Measurements from ENCODE around the gene E2F8.
"Not testable (repeated sequence)": the region's sequence is repeated elsewhere in the genome, so short reads cannot be mapped to it uniquely, and the experiment has no call there.

Gene E2F8

DNA sequence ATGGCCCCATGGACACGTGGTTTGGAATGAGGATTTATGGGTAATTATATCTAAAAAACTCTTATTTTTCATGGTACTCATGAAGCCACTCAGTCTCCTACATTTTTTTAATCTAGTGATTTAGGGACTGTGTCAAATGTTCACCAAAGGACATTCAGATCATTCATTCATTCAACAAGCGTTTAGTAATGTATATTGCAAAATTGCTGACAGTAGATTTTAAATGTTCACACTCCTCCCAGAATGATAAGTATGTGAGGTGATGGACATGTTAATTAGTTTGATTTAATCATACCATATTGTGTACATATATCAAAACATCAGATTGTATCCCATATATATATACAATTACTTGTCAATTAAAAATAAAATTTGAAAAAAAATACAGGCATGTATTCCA is 40.8 kb upstream of the E2F8 start:
- TF ChIP-seq CTCF (IDR thresholded peaks at IDR 0.05; ENCODE audit: low read depth, low read length, missing control alignments) = no peak
- no peak overlapping the region for H3K4me3 ChIP-seq (replicated peaks; ENCODE audit: low read depth, low read length)

GRCh38 chr11:19281041-19281440 is 40.3 kb upstream of the E2F8 start:
- TF ChIP-seq CTCF (IDR thresholded peaks at IDR 0.05; ENCODE audit: low read depth, low read length, missing control alignments) = no peak
- no peak for DNase-seq (ENCODE audit: extremely low read depth, low read depth)
- H3K4me3 ChIP-seq (replicated peaks; ENCODE audit: low read depth, low read length) = no peak overlapping the region

More for the DNA sequence above, 40.8 kb upstream of the E2F8 start:
- DNase-seq (ENCODE audit: extremely low read depth, low read depth) = no peak

GRCh38 chr11:19279451-19279850 is 38.7 kb upstream of the E2F8 start:
- no peak overlapping the region for H3K4me3 ChIP-seq (replicated peaks; ENCODE audit: low read depth, low read length)
- DNase-seq (ENCODE audit: extremely low read depth, low read depth) = no peak
- TF ChIP-seq CTCF (IDR thresholded peaks at IDR 0.05; ENCODE audit: low read depth, low read length, missing control alignments) = no peak

DNA sequence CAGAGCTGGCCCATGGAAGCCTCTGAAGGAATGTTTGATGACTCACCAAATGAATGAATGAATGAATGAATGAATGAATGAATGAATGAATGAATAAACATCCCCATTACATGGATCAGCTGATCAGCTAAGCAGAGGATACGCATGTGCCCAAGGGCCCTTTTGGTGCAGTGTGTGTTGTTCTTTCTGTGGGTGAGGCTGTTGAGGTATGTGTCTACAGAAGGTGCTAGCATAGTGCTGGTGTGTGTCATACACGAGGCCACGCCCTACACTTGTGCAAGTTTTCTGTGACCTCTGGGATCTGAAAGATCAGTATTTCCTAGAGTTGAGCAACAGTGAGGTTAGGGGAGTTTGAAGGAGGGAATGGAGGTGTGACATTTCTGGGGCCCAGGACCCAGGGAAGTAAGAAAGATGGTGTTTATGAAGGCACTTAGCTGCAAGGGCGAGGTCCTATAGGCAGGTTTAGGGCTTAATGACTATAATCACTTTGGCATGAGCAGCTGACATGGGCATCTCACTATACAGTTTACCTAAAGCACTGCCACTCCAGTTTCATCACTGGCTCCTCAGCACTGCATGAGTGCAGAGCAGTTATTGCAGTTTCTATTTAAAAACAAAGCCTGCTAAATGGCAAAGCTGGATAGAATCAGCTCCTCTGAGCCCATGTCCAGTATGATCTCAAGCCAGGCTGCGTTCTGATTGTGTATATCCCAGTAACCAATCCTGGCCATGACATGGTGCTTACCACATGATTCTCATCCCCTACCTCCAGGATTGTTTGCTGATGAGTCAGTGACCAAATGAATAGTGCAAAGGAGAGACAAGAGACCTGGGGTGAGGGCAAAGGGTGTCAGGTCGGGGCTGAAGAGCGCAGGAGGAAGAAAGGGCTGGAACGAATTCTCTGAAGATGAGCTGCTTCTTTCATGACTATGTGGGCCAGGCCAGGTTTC is 36.4 kb upstream of the E2F8 start:
- no peak for DNase-seq (ENCODE audit: extremely low read depth, low read depth)
- no peak for TF ChIP-seq CTCF (IDR thresholded peaks at IDR 0.05; ENCODE audit: low read depth, low read length, missing control alignments)

DNA sequence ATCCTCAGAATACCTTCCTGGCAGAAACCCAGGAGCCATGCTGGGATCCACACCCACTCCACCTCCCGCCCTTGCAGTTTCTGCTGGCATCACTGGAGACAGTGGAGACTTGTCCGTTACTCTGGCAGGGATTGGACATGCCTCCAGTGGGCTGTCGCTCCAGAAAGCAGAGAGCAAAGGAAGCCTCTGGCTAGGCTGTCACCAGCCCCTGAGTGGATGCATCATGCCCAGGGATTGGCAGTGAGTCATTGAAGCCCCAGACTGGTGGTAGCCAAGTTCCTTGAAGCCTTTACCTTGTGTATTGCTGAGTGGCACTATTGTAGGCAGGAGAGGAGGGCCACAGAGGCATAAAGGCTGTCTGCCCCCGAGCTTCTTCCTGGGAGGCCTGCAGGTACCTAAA is 34.8 kb upstream of the E2F8 start:
- no peak for DNase-seq (ENCODE audit: extremely low read depth, low read depth)
- no peak overlapping the region for H3K4me3 ChIP-seq (replicated peaks; ENCODE audit: low read depth, low read length)
- TF ChIP-seq CTCF (IDR thresholded peaks at IDR 0.05; ENCODE audit: low read depth, low read length, missing control alignments) = no peak

More for the DNA sequence above, 36.4 kb upstream of the E2F8 start:
- H3K4me3 ChIP-seq (replicated peaks; ENCODE audit: low read depth, low read length) = no peak overlapping the region

DNA sequence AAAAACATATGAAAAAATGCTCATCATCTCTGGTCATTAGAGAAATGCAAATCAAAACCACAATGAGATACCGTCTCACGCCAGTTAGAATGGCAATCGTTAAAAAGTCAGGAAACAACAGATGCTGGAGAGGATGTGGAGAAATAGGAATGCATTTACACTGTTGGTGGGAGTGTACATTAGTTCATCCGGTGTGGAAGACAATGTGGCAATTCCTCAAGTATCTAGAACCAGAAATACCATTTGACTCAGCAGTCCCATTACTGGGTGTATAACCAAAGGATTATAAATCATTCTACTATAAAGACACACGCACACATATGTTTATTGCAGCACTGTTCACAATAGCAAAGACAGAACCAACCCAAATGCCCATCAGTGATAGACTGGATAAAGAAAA is 32.5 kb upstream of the E2F8 start:
- not testable (repeated sequence) for DNase-seq (ENCODE audit: extremely low read depth, low read depth)

DNA sequence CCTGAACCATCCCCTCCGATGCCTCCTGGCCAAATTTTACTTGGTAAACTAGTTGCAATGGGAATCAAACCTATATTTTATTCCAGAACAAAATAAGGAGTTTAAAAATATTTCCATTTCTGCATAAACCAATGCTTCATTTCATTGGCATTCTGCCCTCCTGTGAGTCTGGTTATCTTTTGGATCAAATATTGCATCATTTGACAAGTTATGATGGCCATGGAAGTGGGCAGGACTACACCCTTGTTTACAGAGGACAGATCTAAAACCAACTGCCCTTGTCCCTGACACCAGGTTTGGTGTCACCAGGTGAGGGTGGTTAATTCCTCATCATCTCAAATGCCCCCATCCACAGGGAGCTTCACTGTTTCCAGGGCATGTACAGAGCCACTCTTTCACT is 28.2 kb upstream of the E2F8 start:
- no peak for DNase-seq (ENCODE audit: extremely low read depth, low read depth)
- TF ChIP-seq CTCF (IDR thresholded peaks at IDR 0.05; ENCODE audit: low read depth, low read length, missing control alignments) = no peak
- no peak overlapping the region for H3K4me3 ChIP-seq (replicated peaks; ENCODE audit: low read depth, low read length)

More for the DNA sequence above, 32.5 kb upstream of the E2F8 start:
- not testable (repeated sequence) for H3K4me3 ChIP-seq (replicated peaks; ENCODE audit: low read depth, low read length)

Data from HFF-Myc (cell line).